HL-60 (cell line): Measurements from ENCODE around the gene FAM234A.
A peak's percentile ranks its signal among the peaks of the same experiment; 100 is the strongest.

ENCODE experiments used
- DNase-seq, 2 experiments: peaks; one replicate each; pipeline ENCODE4 v3.0.0-alpha.2; 2010 to 2020; ENCODE audit warnings: low read depth in 1 of 2, low spot score in 1 of 2
- H3K27ac ChIP-seq: fragments of 250-450 bp; sonication (Bioruptor Pico); replicated peaks from 2 replicates; pipeline ENCODE4 v1.5.1; 2020; ENCODE audit warnings: mild to moderate bottlenecking, moderate library complexity
- H3K27me3 ChIP-seq: fragments of 250-450 bp; sonication (Bioruptor Pico); 2 replicates; pipeline ENCODE4 v1.5.1; 2021; ENCODE audit warnings: mild to moderate bottlenecking, moderate library complexity; ENCODE audit not compliant: insufficient read depth, poor library complexity, severe bottlenecking
- H3K4me3 ChIP-seq: replicated peaks from 2 replicates; pipeline ENCODE4 v1.5.1; 2011; ENCODE audit warnings: mild to moderate bottlenecking, control low read depth, low read length; ENCODE audit not compliant: insufficient read depth
- GABPA ChIP-seq: IDR thresholded peaks from 2 replicates; pipeline ENCODE4 v1.6.1; 2012; ENCODE audit warnings: low read depth
- POLR2AphosphoS5 ChIP-seq: IDR thresholded peaks from 2 replicates; pipeline ENCODE4 v1.6.1; 2012; ENCODE audit warnings: low read depth
- SPI1 ChIP-seq: IDR thresholded peaks from 2 replicates; pipeline ENCODE4 v1.6.1; 2012; ENCODE audit warnings: low read depth, mild to moderate bottlenecking, borderline replicate concordance
- long read RNA-seq: library from polyadenylated mRNA; unstranded; transcript quantifications from one replicate; pipeline ENCODE4 v2.0.0, GENCODE V29; 2020
- TF ChIP-seq, protein P1 (sequence below): IDR thresholded peaks from 2 replicates; pipeline ENCODE4 v1.6.1; 2012; ENCODE audit warnings: low read depth; ENCODE audit not compliant: insufficient replicate concordance
- TF ChIP-seq, protein P2 (sequence below): IDR thresholded peaks from one replicate; pipeline ENCODE4 v1.5.1; 2011; ENCODE audit warnings: low read length, control low read depth, inconsistent platforms; ENCODE audit not compliant: insufficient read depth

The FAM234A gene, protein sequence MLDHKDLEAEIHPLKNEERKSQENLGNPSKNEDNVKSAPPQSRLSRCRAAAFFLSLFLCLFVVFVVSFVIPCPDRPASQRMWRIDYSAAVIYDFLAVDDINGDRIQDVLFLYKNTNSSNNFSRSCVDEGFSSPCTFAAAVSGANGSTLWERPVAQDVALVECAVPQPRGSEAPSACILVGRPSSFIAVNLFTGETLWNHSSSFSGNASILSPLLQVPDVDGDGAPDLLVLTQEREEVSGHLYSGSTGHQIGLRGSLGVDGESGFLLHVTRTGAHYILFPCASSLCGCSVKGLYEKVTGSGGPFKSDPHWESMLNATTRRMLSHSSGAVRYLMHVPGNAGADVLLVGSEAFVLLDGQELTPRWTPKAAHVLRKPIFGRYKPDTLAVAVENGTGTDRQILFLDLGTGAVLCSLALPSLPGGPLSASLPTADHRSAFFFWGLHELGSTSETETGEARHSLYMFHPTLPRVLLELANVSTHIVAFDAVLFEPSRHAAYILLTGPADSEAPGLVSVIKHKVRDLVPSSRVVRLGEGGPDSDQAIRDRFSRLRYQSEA
- long read RNA-seq, transcript FAM234A-203 (13 exons, 3,213 nt), result major isoform, 160 of 246 reads
- long read RNA-seq, partial matches to known transcripts, result 28 of 246 reads
- long read RNA-seq, other reads (novel, unspliced or antisense), result 57 of 246 reads

DNA sequence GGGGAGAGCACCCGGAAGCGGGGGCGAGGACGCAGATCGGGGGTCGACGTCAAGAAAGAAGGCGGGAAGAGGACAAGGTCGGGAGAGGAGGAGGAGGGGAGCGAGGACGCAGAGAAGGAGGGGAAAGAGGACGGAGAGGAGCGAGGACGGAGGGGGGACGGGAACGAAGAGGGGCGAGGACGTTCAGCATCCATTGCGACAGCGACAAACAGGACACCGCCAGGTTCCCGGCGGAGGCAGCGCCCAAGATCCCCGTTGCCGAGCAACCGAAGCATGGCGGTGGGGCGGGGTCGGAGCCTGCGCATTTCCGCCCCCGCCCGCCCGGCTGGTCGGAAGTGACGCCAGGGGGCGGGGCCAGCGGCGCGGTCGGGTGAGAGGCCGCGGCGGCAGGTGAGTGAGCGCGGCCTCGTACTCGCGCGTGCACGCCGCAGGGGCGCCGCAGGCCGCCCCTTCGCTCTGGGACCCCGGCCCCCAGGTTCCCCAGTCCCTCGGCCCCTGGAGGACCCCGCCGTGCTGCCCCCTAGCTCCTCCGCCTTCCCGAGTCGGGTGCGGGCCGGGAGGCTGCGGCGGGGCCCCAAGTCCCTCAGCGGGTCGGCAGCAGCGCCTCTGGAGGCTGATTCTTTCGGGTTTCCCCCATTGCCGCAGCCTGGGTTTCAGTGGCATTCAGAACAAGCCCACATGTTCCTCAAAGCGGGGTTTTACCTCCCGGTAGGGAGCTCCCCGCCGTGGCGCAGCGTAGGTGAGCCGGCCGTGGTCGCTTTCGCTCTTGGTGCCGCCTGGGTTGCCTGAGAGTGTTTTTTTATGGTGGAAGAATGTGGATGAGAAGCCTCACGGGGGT lies at the start of gene FAM234A:
TSS of gene FAM234A (plus strand) at position 354 of the 838 bp plus-strand sequence. CDS start 19,593 bp downstream, outside the sequence.
- no peaks in the 10 kb centered on the region for H3K27me3 ChIP-seq
- H3K4me3 ChIP-seq, result peak within 1 kb of the TSS; percentile 89
- peak within 1 kb of the TSS; percentile 93 for H3K27ac ChIP-seq
- TF ChIP-seq POLR2AphosphoS5 (no peak; the same call in 1 of the 2 replicates), SPI1 (peak; percentile 21; the same call in 1 of the 2 replicates), GABPA (peak; percentile 77)
- TF ChIP-seq, protein P1, sequence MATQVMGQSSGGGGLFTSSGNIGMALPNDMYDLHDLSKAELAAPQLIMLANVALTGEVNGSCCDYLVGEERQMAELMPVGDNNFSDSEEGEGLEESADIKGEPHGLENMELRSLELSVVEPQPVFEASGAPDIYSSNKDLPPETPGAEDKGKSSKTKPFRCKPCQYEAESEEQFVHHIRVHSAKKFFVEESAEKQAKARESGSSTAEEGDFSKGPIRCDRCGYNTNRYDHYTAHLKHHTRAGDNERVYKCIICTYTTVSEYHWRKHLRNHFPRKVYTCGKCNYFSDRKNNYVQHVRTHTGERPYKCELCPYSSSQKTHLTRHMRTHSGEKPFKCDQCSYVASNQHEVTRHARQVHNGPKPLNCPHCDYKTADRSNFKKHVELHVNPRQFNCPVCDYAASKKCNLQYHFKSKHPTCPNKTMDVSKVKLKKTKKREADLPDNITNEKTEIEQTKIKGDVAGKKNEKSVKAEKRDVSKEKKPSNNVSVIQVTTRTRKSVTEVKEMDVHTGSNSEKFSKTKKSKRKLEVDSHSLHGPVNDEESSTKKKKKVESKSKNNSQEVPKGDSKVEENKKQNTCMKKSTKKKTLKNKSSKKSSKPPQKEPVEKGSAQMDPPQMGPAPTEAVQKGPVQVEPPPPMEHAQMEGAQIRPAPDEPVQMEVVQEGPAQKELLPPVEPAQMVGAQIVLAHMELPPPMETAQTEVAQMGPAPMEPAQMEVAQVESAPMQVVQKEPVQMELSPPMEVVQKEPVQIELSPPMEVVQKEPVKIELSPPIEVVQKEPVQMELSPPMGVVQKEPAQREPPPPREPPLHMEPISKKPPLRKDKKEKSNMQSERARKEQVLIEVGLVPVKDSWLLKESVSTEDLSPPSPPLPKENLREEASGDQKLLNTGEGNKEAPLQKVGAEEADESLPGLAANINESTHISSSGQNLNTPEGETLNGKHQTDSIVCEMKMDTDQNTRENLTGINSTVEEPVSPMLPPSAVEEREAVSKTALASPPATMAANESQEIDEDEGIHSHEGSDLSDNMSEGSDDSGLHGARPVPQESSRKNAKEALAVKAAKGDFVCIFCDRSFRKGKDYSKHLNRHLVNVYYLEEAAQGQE, result no peak
- TF ChIP-seq, protein P2, sequence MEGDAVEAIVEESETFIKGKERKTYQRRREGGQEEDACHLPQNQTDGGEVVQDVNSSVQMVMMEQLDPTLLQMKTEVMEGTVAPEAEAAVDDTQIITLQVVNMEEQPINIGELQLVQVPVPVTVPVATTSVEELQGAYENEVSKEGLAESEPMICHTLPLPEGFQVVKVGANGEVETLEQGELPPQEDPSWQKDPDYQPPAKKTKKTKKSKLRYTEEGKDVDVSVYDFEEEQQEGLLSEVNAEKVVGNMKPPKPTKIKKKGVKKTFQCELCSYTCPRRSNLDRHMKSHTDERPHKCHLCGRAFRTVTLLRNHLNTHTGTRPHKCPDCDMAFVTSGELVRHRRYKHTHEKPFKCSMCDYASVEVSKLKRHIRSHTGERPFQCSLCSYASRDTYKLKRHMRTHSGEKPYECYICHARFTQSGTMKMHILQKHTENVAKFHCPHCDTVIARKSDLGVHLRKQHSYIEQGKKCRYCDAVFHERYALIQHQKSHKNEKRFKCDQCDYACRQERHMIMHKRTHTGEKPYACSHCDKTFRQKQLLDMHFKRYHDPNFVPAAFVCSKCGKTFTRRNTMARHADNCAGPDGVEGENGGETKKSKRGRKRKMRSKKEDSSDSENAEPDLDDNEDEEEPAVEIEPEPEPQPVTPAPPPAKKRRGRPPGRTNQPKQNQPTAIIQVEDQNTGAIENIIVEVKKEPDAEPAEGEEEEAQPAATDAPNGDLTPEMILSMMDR, result peak; percentile 24
- peak; percentile 87 to 94 for DNase-seq

DNA sequence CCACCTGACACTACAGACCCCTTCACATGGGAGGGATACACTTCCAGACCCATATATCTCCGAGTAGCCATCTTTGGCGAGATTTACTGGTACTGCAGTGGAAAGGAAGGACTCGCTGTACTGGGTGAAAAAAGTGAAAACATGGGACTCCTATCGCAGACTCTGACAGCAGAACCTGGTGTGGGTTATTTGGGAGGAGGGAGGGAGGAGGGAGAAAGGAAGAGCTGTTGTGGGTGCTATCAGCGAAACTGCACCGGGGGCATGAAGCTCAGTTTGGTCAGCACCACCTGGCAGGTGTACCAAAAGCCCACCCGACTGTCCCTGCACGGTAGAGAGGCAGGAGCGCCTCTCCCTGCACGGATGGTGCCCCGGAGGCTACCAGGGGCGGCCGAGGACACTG lies 49.4 kb upstream of the FAM234A start:
- Histone ChIP-seq H3K4me3 (no peak overlapping the region), H3K27ac (no peak overlapping the region), H3K27me3 (peaks cover 6% of the 10 kb centered on the region)
- TF ChIP-seq, protein P2, result no peak
- TF ChIP-seq, protein P1, result no peak
- TF ChIP-seq POLR2AphosphoS5 (no peak), SPI1 (no peak), GABPA (no peak)
- DNase-seq, result no peak

DNA sequence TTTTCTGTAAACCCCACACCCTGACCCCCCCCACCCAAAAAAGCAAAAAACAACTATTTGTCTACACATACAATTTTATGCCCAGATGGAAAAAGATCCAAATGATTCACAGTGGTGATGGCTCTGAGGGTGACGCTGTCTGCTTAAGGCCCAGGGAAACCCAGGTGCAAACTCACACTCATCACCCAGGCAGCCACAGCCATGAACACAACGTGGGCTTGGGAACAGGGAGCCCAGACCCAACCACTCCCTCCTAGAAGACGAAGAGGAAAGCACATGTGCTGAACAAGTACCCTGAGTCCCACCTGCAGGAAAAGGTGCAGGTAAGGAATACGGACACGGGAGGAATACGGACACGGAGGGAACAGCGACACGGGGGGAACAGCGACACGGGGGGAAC lies 48.9 kb upstream of the FAM234A start:
- TF ChIP-seq GABPA (no peak), SPI1 (no peak)
- TF ChIP-seq, protein P1, result no peak
- H3K4me3 ChIP-seq, result no peak overlapping the region
- peaks cover 3% of the 10 kb centered on the region for H3K27me3 ChIP-seq
- no peak overlapping the region for H3K27ac ChIP-seq
- DNase-seq, result no peak
